GM19468 (cell line): Measurements from ENCODE around the gene HES7.
"Not testable (repeated sequence)": the region's sequence is repeated elsewhere in the genome, so short reads cannot be mapped to it uniquely, and the experiment has no call there.

ENCODE experiments used
- ATAC-seq: cut with Tn5 transposase; IDR thresholded peaks from one replicate; pipeline ENCODE4 v1.9.1; 2021; ENCODE audit warnings: mild to moderate bottlenecking, moderate library complexity, moderate number of reproducible peaks; ENCODE audit not compliant: unreplicated experiment; ENCODE audit errors: extremely low read depth

Gene HES7

DNA sequence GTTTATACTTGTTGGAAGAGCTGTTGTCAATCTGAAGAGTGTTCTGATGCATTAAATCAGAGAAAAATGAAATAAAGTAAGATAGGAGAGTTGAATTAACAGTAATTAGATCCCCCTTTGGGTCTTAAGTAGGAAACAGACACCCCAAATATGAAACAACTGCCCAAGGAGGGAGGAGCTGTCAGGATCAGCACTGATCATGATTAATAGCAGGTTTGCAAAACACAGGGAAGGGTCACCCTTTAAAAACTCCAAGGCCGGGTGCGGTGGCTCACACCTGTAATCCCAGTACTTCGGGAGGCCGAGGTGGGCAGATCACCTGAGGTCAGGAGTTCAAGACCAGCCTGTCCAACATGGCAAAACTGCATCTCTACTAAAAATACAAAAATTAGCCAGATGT, 16.9 kb downstream of the HES7 start:
- ATAC-seq = not testable (repeated sequence)

DNA sequence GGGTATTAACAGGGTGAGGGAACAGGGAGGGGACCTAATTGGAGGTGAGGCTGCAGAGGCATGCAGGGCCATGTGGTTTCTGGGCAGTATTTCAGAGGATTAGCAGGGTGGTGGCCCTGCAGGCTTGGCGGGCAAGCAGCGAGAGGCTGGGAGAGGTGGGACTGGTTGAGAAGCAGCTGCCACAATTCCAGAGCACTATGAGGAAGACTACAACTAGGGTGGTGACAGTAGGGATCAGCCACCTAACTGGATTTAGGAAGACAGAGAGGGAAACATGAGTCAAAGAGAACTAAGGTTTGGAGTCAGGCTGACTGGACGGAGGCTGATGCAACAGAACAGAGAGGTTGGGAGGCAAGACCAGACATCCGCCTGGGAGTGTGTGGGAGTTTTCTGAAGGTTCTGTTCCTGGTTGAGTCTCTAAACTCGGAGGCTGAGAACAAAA, 17.9 kb downstream of the HES7 start:
- ATAC-seq = no peak

DNA sequence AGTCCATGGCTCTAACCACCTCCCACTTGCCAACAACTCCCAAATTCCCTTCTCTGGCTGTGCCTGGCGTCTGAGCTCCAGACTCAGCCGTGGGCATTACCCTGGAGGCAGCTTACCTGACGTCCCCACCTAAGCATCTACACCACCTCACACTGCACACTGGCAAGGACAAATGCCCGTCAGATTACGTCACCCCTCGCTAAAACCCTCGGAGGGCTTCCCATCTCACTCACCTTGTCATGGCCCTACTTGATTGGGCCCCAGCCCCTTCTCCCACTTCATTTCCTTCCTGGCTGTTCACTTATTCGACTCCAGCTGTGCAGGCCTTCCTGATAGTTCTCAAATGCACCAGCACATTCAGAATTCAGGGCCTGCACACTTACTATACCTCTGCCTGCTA, 19.0 kb downstream of the HES7 start:
- no peak for ATAC-seq

DNA sequence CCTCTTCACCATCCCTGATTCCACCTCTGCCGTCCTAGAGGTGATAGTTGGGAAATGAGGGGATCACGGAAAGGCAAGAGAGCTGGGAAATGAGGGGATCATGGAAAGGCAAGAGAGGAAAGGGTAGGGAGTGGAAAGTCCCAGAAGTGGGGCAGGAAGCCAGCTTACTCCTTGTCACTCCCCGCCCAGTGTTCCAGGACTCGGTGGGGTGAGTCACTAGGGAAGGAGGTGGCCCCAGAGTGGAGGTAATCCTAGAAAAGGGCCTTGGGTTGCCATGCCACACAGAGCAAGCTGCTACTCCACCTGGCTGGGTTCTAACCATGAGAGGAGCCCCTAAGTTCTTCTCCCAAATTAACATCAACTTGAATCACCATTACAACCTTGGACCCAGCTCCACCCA, 20.4 kb downstream of the HES7 start:
- no peak for ATAC-seq

DNA sequence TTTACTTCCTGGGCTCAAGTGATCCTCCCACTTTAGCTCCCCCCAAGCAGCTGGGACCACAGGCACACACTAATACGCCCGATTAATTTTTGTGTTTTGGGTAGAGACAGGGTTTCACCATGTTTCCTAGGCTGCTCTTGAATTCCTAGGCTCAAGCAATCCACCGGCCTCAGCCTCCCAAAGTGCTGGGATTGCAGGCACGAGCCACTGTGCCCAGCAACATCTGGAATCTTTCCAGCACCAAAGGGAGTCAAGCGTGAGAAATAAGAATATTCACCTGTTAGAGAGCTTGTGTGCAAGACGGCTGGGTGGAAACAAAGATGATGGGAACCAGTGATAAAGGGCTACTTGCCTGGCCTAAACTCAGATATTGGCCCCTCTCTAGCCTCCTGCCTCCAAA, 22.2 kb downstream of the HES7 start:
- no peak for ATAC-seq

DNA sequence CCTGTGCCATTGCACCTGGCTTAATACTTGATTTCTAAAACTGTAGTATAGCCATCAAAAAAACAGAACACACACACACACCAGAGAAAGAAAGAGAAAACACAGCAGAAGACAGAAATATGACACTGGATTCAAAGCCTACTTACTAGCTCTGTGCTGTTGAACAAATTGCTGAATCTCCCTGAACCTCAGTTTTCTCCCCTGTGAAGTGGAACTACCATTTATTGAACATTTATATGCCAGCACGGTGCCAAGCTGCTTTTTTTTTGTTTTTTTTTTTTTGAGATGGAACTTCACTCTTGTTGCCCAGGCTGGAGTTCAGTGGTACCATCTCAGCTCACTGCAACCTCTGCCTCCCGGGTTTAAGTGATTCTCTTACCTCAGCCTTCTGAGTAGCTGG, 23.1 kb downstream of the HES7 start:
- no peak for ATAC-seq

DNA sequence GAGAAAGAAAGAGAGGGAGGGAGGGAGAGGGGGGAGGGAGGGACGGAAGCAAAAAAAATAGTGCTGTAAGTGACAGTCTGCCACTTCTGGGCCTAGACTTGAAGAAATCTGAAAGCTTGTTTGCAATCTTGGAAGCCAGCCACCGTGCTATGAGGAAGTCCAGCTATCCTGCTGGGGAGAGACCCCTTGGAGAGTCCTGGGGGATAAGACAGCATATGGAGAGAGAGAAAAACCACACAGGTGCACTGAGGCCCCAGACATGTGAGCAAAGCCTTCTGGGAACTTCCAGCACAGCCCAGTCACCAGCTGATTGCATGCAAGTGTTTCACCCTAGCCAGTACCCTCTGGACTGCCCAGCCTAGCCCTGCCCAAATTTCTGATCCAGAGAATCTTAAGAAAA, 23.8 kb downstream of the HES7 start:
- ATAC-seq = no peak

DNA sequence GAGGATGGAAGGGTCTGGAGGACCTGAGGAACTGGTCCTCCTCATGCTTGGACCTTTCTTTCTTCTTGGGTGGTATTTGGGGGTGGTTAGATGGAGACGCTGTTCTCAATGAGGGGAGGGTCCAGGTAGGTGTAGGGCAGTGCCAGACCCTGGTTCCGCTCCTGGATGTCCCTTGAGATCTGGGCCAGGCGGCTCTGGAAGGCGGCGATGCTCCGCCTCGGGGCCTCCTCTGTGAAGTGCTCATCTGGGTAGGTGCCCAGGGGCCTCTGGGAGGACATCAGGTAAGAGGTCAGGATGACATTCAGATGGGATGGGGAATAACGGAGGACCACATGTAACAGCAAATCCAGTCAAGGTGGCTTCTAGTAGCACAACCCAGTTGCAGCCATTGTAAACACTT, 27.4 kb downstream of the HES7 start:
- ATAC-seq = no peak

DNA sequence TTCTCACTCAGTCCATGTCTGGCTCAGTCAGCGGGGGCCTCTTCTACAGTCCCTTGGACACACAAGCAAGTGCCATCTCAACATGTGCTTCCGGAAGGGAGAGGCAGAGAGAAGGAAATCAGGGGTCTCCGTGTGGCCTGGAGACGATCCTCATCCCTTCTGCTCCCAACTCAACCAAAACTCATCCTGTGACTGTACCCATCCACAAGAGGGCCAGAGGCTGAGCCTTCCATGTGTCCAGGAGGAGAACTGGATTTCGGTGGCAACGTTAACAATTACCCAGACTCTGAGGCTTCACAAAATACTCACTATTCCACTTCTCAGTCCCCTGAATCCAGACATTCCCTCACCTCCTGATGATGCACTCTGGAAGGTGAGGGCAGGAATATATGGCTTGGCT, 28.5 kb downstream of the HES7 start:
- ATAC-seq = no peak

DNA sequence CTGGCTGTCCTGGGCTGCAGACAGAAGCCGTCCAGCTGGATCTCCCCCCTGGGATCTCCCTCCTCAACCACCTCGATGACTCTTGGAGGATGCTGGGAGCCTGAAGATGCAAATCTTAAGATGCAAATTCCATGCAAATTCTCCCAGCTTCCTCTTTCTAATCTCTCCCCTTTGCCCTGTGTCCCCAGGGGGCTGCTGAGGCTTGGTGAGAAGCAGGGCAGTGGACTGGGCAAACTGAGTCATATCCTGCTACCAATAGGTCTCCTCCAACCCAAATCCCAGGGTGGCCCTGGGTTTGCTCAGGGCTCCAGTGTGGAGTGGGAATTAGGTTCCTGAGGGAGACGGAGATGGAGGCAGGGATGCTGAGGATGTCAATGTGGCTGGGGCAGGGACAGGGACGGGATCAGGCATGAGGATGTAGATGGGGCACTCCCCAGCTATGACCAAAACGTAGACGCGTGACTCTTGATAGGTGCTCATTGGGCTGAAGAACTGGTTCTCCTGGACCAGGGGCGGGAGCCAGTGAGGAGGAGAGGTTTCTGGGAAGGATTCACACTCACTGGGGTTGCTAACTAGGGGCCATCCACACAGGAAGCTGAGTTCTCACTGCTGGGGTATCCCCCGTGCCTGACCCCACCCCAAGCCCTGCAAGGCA, 32.7 kb downstream of the HES7 start:
- ATAC-seq = no peak

DNA sequence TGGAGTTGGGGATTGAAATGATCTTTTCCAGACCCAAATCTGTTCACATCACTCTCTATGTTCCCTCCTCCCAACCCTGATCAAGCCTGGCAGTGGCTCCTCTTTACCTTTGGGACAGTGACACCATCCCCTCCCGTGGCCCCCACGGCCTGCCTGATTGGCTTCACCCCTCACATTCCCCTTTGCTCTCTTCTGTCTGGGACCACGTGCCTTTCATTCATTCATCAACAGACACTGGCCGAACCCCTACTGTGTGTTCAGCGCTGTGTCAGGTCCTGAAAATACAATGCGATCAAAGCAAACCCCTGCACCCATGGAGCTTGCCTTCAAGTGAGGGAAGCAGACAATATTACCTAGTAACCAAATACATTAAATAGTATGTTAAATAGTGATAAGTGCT, 34.2 kb downstream of the HES7 start:
- ATAC-seq = no peak

DNA sequence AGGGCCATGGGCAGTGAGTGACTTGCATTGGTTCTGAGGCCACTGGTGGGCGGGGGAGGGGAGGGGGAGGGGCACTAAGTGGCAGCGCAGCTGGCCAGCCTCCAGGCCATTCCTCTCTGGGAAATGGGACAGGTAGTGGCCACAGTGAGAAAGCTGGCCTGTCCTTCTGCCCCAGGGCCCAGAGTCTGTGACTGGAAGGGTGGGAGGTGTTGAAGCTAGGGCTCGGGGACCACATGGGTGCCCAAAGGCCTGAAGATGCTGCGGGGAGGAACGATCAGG, 36.0 kb downstream of the HES7 start:
- ATAC-seq = no peak

DNA sequence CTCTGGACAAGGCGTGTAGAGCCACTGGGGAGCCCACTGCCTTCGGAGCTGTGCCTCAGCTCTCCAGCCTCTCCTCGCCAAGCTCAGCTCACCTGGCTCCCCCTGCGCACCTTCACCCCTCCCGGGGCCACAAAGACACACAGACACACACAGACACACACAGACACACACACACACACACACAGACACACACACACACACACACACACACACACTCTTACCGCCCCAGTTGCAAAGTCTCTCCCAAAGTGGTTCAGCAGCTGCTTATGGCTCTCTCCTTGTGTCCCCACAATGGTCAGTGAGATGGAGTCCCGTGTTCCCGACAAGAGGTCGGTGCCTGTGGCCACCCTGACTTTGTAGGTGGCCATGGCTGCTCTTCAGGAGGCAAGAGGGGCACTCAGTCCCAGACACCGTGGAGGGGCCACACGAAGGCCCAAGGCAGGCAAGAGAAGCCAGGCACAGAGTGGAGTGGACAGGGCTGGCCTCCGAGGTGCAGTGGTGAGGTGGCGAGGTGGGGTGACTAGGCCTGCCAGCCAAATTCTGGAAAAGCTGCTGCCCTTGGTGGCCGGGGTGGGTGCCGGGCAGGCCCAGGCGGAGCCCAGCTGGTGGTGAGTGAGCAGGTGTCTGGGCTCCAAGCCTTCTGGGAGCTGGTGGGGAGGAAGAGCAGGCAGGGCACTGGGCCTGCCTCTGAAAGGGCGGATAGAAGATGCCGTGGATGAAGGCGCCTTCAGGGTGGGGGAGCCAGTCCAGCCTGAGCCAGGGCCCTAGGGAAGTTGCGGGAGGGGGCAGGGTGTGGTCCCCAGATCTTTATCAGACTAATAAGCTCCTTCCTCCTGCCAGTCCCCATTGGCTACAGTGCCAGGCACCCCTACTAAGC, 36.6 kb downstream of the HES7 start, which contains the start of gene ALOX12B:
Gene ALOX12B (minus strand): TSS at position 642 of the 877 bp plus-strand sequence. CDS start 274 bp downstream, at position 368.
- ATAC-seq = no peak

DNA sequence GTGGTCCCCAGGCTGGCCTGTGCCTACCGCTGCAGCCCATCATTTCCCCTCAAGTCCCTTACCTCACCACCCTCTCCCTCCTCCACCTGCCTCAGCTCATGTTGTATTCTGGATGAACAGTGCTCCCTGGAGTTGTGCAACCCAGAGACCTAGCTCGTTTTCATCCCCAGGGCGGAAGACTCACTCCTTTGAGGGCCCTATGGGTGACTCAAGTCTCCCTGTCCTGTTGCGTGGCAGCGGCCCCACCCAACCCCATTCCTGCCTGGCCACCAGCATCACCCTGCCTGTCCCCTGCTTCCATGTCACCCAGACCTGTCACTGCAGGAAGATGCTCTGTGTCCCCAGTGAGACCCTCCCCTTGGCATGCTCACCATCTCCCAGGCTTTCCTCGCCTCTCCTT, 39.7 kb downstream of the HES7 start:
- ATAC-seq = no peak

DNA sequence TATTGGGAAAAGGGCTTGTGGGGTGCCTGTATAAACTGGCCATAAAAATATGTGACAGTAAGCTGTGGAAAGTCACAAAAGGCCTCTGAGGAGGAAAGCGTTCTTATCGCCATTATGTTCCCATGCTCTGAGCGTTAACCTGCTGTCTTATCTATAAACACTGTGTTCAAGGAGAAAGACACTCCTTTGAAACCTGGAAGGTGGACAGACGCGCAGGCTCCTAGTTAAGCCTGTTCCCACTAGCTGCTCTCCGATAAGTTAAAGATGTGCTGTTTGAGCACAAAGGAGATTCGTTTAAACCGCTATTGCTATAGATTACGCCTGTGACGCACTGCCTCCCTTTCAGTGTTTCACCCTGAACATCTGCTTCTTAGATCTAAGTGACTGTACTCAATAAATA, 41.6 kb downstream of the HES7 start:
- no peak for ATAC-seq

DNA sequence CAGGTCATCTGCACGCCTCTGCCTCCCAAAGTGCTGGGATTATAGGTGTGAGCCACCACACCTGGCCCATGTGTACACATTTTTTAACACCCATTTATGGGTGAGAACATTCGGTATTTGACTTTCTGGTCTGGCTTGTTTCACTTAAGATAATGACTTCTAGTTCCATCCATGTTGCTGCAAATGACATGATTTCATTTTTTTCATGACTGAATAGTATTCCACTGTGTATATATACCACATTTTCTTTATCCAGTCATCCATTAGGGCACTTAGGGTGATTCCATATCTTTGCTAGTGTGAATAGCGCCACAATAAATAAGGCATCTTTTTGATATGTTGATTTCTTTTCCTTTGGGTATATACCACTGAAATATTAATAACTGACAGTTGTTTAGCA, 42.0 kb downstream of the HES7 start:
- no peak for ATAC-seq

DNA sequence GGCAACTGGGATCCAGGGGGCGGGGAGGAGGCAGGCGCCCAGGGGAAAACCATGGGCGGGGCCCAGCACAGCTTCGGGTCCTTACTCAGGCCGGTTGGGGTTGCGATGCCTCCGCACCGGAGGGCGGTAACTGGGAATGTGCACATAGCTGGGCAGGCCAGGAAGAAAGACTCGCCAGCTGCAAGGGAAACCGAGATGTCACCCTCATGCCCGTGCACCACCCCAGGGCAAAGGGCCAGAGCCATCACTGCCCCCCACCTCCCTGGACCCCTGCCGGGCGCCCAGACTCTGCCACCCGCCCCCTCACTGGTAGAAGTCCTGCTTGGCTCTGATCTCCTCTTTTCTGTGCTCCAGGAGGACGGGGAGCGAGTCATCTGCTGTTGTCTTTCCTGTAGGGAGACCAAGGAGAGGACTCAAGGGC, 43.1 kb downstream of the HES7 start:
- no peak for ATAC-seq

DNA sequence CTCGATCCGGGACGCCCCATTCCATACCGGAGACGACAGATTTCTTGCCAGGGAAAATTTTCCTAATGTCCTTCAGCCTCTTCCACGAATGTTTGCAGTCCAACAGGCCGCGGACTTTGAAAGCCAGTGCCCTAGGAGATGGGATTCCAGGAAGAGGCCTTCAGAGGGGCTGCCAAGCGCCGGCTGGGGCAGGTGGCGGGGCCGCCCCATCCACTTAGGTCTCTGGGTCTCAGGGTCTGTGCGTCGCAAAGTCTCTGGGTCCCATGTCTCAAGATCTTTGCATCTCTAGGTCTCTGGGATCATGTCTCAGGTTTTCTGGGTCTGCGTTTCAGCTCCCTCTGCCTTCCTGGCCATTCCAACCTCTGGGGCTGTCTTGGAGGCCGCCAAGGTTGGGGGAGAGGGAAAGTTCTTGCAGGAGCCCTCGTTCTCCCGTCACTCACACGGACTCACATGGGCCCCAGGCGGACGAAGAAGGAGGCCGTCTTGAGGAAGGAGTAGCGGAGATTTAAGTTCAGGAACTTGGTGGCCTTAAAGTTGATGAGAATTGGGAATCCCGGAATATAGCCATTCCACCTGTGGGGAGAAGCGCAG, 43.6 kb downstream of the HES7 start:
- ATAC-seq = no peak

DNA sequence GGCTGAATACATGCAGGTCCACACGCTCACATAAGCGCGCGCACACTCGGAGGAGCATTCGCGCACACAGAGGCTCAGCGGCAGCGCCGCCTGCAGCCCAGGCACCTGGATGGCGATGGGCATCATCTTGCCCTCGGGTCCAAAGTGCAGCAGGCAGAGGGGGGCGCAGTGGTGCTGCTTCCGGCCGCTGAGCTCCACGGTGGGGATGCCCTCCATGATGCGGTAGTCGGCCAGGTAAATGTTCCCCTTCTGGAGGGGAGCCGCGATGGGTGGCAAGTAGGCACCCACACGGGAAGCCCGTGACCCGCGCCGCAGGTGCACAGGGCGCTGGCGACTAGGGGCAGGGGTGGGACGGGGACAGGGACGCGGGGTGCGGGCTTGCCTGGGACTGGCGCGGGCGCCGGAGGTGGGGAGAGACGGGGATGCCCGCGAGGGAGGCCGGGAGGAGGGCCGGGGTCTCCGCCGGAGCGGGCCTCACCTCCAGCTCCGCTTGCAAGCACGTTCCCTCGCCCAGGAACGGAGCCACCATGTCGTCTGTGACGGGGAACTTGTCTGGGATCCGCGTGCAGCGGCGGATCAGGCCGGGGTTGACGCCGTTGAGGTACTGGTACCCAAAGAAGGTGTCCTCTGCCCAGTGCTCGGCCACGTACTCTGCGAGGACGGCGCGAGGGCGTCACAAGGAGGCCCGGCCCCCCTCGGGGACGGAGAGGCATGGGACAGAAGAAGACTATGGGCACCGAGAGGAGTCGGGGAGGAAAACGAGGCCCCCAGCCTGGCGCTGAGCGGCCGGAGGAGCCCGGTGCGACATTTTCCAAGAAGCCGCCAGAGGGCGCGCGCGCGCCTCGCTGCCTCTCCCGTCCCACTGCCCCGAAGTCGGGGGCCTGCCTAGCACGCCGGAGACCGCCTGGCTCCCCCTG, 44.4 kb downstream of the HES7 start:
- no peak for ATAC-seq

DNA sequence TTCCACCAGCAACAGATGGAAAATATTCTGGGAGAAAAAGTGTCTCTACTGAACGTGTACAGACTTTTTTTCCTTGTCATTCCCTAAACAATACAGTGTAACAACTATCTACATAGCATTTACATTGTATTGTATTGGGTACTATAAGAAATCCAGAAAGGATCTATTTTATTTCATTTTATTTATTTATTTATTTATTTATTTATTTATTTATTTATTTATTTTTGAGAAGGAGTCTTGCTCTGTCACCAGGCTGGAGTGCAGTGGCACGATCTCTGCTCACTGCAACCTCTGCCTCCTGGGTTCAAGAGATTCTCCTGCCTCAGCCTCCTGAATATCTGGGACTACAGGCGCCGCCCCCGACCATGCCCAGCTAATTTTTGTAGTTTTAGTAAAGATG, 46.0 kb downstream of the HES7 start:
- ATAC-seq = not testable (repeated sequence)
